Measurements from ENCODE around the gene INF2.

Gene INF2

GRCh38 chr14:104689881-104690711 is 678 bp downstream of the INF2 start:
- peak; percentile 27 for DNase-seq

- DNase-seq = no peak
Measured at GRCh38 chr14:104690861-104691455, 1.5 kb downstream of the INF2 start.

- DNase-seq = no peak
Measured at GRCh38 chr14:104691546-104692260, 2.3 kb downstream of the INF2 start.

GRCh38 chr14:104692261-104692938 is 3.0 kb downstream of the INF2 start:
- DNase-seq = no peak

DNA sequence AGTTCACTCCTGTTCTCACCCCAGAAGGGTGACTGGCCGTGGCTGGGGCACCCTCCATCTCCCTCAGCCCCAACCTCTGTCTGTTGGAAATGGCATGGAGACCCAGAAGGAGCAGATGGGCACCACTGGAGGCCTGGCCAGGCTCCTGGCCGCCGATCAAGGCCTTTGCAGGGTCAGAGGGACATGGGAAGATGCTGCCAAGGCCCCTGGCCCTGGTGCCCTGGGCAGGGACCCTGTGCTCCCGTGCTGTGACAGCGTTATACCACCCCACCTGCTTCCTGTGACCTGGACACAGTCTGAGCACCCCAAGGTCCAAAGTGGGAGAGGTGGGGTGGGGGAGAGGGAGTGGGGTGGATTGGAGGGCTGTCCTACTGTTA is 3.5 kb downstream of the INF2 start:
- DNase-seq = no peak

GRCh38 chr14:104693482-104694431 is 4.3 kb downstream of the INF2 start:
- DNase-seq = no peak

DNA sequence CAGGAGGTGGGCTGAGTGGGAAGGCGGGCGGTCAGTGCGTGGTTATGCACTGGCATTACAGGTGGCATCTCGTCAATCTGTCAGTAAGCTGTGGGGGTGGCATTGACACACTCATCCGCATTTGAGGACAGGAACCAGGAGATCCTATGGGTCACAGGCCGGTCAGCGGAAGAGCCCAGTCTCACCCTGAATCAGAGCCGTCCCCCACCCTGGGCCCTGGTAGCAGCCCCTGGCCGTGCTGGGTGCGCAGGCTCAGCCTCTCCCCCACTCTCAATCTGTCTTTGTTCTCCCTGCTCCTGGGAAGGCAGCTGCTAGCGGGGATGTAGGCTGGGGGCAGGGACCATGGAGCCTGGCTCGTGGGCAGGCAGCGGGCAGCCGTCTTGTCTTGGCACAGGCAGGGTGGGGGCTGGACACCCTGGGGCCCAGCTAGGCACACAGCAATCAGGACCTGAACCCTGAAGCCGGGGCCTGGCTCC is 5.1 kb downstream of the INF2 start:
- DNase-seq = no peak

GRCh38 chr14:104694991-104695659 is 5.7 kb downstream of the INF2 start:
- no peak for DNase-seq

- DNase-seq = no peak
Measured at GRCh38 chr14:104695660-104696000, 6.2 kb downstream of the INF2 start.

- DNase-seq = no peak
Measured at GRCh38 chr14:104696671-104697316, 7.4 kb downstream of the INF2 start.

GRCh38 chr14:104697317-104697703 is 7.9 kb downstream of the INF2 start:
- DNase-seq = no peak

- peak; percentile 79 for DNase-seq
Measured at GRCh38 chr14:104697892-104698583, 8.6 kb downstream of the INF2 start.

- no peak for DNase-seq
Measured at GRCh38 chr14:104698688-104699425, 9.4 kb downstream of the INF2 start.

GRCh38 chr14:104699426-104699748 is 10.0 kb downstream of the INF2 start:
- no peak for DNase-seq

DNA sequence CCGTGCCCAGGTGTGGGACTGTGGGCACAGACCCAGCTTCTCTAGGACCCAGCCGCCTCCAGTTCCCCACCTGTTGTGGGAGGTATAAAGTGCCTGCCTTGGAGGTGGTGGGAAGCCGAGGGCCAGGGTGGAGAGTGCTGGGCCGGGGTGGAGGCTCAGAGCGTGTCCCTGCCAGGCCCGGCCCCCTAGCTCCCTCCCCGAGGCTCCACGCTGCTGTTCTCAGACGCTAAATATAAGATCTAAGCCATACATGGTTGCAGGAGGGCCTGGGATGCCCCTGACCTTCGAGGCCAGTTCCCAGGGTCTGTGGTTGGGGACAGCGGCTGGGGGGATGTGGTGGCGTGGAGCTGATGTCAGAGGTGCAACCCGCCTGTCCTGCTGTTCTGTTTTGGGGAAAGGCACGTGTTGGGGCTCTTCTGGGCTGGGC is 10.8 kb downstream of the INF2 start:
- DNase-seq = no peak

GRCh38 chr14:104700747-104701217 is 11.4 kb downstream of the INF2 start:
- no peak for DNase-seq

GRCh38 chr14:104701383-104702076 is 12.1 kb downstream of the INF2 start:
- no peak for DNase-seq

GRCh38 chr14:104702106-104702505 is 12.7 kb downstream of the INF2 start:
- no peak for DNase-seq

DNA sequence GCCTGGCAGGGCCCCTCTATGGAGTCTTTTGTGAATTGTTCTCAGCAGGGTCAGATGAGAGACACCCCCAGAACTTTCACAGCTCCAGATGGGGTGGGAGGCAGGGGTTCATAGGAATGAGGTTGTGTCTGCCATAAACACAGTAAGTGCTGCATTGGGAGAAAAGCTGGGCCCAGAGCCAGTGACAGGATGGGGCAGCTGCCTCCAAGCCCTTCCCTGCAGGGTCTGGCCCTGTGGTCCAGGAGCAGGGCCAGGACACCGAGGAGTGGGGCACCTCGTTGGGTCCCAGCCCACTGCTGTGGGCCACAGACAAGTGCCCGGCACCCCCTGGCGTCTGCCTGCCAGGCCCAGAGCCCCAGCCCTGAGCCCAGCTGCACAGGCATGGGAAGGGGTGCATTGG is 13.3 kb downstream of the INF2 start:
- DNase-seq = no peak

Data from fibroblast of skin of back (primary cell).